Measurements from ENCODE around the gene SRSF3.

Gene SRSF3

DNA sequence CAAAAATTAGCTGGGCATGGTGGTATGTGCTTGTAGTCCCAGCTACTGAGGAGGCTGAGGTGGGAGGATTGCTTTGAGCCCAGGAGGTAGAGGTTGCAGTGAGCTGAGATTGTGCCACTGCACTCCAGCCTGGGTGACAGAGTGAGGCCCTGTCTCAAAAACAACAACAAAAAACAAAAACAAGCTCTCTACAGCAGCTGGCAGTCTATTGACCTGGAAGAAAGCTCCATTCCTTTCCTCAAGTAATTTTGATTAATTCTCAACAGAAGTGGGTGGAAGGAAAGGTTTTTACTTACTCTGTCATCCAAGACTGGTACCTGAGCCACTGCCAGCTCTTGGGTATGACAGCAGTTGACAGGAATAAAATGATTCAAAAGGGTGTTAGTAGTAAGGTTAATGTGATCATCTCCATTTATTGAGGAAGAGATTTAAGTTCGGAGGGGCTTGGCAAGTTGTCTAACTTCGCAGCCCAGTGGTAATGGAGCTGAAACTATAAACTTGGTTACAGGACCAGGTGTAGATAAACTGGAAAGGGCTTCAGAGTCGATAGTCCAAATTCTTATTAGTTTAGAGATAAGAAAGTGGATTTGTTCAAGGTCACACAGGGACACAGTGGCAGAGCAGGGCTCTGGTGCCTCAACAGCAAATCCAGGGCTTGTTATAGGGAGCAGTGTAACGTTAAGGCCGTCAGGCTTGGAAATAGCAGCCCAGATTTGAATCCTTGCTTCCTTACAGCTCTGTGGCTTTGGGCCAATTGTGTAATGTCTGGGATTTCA is 14.8 kb downstream of the SRSF3 start:
- Histone ChIP-seq H3K9ac (ENCODE audit: low read length) (no peak overlapping the region), H3F3A (ENCODE audit: insufficient read depth) (peaks cover 97% of the 10 kb centered on the region), H3K27me3 (ENCODE audit: low read length) (no peaks in the 10 kb centered on the region), H3K9me2 (replicated peaks; ENCODE audit: insufficient read depth, low read length) (no peaks in the 10 kb centered on the region), H3K27ac (ENCODE audit: low read depth, low read length) (0 out of 2 replicates have a peak overlapping the region, but pooled peaks have one; percentile 3), H3K4me2 (ENCODE audit: low read depth, low read length, poor library complexity, severe bottlenecking) (no peak overlapping the region), H3K79me2 (ENCODE audit: insufficient read depth, low read length) (peaks cover 22% of the 10 kb centered on the region), H3K9me3 (ENCODE audit: insufficient read depth, low read length) (no peaks in the 10 kb centered on the region), H4K20me1 (ENCODE audit: low read depth, low read length) (peaks cover 34% of the 10 kb centered on the region), H2AFZ (ENCODE audit: low read depth, low read length, severe bottlenecking) (no peak overlapping the region), H3K4me3 (ENCODE audit: insufficient read depth, low read length, poor library complexity, severe bottlenecking) (no peak overlapping the region), H3K36me3 (ENCODE audit: low read length) (peaks cover 34% of the 10 kb centered on the region)
- TF ChIP-seq, protein P1, sequence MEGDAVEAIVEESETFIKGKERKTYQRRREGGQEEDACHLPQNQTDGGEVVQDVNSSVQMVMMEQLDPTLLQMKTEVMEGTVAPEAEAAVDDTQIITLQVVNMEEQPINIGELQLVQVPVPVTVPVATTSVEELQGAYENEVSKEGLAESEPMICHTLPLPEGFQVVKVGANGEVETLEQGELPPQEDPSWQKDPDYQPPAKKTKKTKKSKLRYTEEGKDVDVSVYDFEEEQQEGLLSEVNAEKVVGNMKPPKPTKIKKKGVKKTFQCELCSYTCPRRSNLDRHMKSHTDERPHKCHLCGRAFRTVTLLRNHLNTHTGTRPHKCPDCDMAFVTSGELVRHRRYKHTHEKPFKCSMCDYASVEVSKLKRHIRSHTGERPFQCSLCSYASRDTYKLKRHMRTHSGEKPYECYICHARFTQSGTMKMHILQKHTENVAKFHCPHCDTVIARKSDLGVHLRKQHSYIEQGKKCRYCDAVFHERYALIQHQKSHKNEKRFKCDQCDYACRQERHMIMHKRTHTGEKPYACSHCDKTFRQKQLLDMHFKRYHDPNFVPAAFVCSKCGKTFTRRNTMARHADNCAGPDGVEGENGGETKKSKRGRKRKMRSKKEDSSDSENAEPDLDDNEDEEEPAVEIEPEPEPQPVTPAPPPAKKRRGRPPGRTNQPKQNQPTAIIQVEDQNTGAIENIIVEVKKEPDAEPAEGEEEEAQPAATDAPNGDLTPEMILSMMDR (IDR thresholded peaks at IDR 0.05; ENCODE audit: insufficient read depth, low read length, poor library complexity, severe bottlenecking) = no peak
- no peak for TF ChIP-seq EZH2phosphoT487 (conservative IDR thresholded peaks at IDR 0.05; ENCODE audit: low read length)

DNA sequence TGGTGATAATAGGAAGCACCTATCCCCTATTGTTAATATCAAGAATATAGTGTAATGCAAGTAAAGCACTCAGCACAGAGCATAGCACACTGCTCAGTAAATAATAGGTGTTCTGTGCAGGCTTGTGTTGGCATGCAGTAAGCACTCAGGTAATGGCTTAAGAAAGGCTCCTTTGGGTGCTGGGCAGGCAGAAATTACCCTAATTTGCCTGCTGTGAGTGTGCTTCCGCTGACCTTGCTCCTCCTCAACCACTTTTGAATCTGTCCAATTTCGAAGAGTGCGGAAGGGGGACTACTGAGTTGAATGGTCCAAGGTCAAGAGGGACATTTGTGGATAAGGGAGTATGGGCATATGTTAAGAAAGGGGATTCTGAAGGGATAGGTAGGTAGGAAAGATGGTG is 15.4 kb downstream of the SRSF3 start:
- Histone ChIP-seq H4K20me1 (ENCODE audit: low read depth, low read length) (peaks cover 28% of the 10 kb centered on the region), H3K79me2 (ENCODE audit: insufficient read depth, low read length) (peaks cover 16% of the 10 kb centered on the region), H2AFZ (ENCODE audit: low read depth, low read length, severe bottlenecking) (no peak overlapping the region), H3F3A (ENCODE audit: insufficient read depth) (peaks cover 95% of the 10 kb centered on the region), H3K36me3 (ENCODE audit: low read length) (peaks cover 28% of the 10 kb centered on the region), H3K9me3 (ENCODE audit: insufficient read depth, low read length) (no peaks in the 10 kb centered on the region), H3K9ac (ENCODE audit: low read length) (no peak overlapping the region), H3K9me2 (replicated peaks; ENCODE audit: insufficient read depth, low read length) (no peaks in the 10 kb centered on the region), H3K4me3 (ENCODE audit: insufficient read depth, low read length, poor library complexity, severe bottlenecking) (no peak overlapping the region), H3K27ac (ENCODE audit: low read depth, low read length) (0 out of 2 replicates have a peak overlapping the region, but pooled peaks have one; percentile 3), H3K4me2 (ENCODE audit: low read depth, low read length, poor library complexity, severe bottlenecking) (no peak overlapping the region), H3K27me3 (ENCODE audit: low read length) (no peaks in the 10 kb centered on the region)
- no peak for TF ChIP-seq EZH2phosphoT487 (conservative IDR thresholded peaks at IDR 0.05; ENCODE audit: low read length)
- TF ChIP-seq, protein P1 (IDR thresholded peaks at IDR 0.05; ENCODE audit: insufficient read depth, low read length, poor library complexity, severe bottlenecking) = no peak

DNA sequence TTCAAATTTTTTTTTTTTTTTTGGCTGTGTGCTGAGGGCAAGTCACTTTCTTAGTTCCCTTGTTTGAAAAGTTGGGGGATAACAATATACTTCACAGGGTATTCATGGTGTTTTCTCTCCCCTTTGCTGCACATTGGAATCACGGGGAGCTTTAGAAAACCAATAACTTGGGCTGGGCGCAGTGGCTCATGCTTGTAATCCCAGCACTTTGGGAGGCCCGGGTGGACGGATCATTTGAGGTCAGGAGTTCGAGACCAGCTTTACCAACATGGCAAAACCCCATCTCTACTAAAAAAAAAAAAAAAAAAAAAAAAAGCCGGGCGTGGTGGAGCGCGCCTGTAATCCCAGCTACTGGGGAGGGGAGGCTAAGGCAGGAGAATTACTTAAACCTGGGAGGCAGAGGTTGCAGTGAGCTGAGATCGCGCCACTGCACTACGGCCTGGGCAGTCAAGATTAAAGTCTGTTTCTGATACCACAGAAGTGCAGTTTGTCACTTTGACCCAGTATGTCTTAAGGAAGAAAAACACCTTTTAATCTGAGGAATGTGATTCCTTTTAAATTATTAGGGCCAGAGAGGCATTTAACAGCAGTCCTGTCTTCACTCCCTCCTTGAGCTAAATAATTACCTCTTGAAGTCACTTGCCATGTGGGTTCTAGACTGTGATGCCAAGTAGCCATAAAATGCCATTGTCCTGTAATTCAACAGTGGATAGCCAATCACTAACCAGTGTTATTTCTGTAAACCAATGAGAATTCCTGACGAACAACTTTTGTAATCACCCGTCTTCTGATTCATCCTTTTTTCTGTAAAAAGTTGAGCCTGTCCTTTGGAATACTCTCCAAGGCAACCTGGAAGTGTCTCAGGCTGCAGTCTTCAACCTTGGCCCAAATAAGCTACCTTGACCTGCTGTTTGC is 16.1 kb downstream of the SRSF3 start:
- Histone ChIP-seq H4K20me1 (ENCODE audit: low read depth, low read length) (peaks cover 21% of the 10 kb centered on the region), H3K27ac (ENCODE audit: low read depth, low read length) (0 out of 2 replicates have a peak overlapping the region, but pooled peaks have one; percentile 1)

More for the DNA sequence above, 16.1 kb downstream of the SRSF3 start:
- Histone ChIP-seq H3K36me3 (ENCODE audit: low read length) (peaks cover 21% of the 10 kb centered on the region), H3F3A (ENCODE audit: insufficient read depth) (peaks cover 91% of the 10 kb centered on the region), H2AFZ (ENCODE audit: low read depth, low read length, severe bottlenecking) (no peak overlapping the region), H3K9ac (ENCODE audit: low read length) (no peak overlapping the region), H3K4me2 (ENCODE audit: low read depth, low read length, poor library complexity, severe bottlenecking) (no peak overlapping the region), H3K4me3 (ENCODE audit: insufficient read depth, low read length, poor library complexity, severe bottlenecking) (no peak overlapping the region), H3K9me2 (replicated peaks; ENCODE audit: insufficient read depth, low read length) (no peaks in the 10 kb centered on the region), H3K79me2 (ENCODE audit: insufficient read depth, low read length) (peaks cover 9% of the 10 kb centered on the region; the same call in 1 of the 2 replicates), H3K9me3 (ENCODE audit: insufficient read depth, low read length) (no peaks in the 10 kb centered on the region), H3K27me3 (ENCODE audit: low read length) (no peaks in the 10 kb centered on the region)
- TF ChIP-seq EZH2phosphoT487 (conservative IDR thresholded peaks at IDR 0.05; ENCODE audit: low read length) = no peak
- TF ChIP-seq, protein P1 (IDR thresholded peaks at IDR 0.05; ENCODE audit: insufficient read depth, low read length, poor library complexity, severe bottlenecking) = no peak

Measured in SU-DHL-6 (cell line).